Right atrium auricular region (tissue), 2 donors: ENCODE results near the gene CNMD. TPM values are rescaled to one million over a fixed set of nuclear protein-coding genes. Genes with fewer than 3 reads are reported as not detected.

ENCODE experiments used
- DNase-seq: peaks from one replicate; pipeline ENCODE4 v3.0.0-alpha.2; 2019; ENCODE audit warnings: low spot score
- H3K27ac ChIP-seq, 2 donors: fragments of 200-600 bp; sonication (generic); 1 replicate in 1 of 2; 2 replicates in 1 of 2; pipeline ENCODE4 v1.5.1; 2016 to 2019
- H3K27me3 ChIP-seq, 2 donors: fragments of 200-600 bp; sonication (generic); one replicate each; pipeline versions ENCODE4 v1.5.1 to v1.6.0; 2017 to 2019
- H3K36me3 ChIP-seq: fragments of 200-600 bp; sonication (generic); one replicate; pipeline ENCODE4 v1.5.1; 2016
- H3K4me1 ChIP-seq, 2 donors: fragments of 200-600 bp; sonication (generic); one replicate each; pipeline versions ENCODE4 v1.5.1 to v1.6.0; 2017 to 2019
- H3K4me3 ChIP-seq, 2 donors: fragments of 200-600 bp; sonication (generic); 1 replicate in 1 of 2; 2 replicates in 1 of 2; pipeline ENCODE4 v1.5.1; 2017 to 2019; ENCODE audit warnings: mild to moderate bottlenecking in 1 of 2, moderate library complexity in 1 of 2
- H3K9me3 ChIP-seq, 2 donors: fragments of 200-600 bp; sonication (generic); one replicate each; pipeline ENCODE4 v1.5.1; 2019
- total RNA-seq, 2 donors: library from RNA; depleted of rRNA; stranded (reverse); fragments of >200 nt; gene quantifications; one replicate each; pipeline ENCODE4 v1.1.0, GENCODE V29; 2016
- TF ChIP-seq, protein P1 (sequence below), 2 donors: fragments of 200-600 bp; sonication (generic); IDR thresholded peaks; one replicate each; pipeline ENCODE4 v1.5.1; 2019; ENCODE audit warnings: antibody characterized with exemption in 2 of 2

Gene CNMD
- total RNA-seq, 2 donors from 2014 or later, result not detected

DNA sequence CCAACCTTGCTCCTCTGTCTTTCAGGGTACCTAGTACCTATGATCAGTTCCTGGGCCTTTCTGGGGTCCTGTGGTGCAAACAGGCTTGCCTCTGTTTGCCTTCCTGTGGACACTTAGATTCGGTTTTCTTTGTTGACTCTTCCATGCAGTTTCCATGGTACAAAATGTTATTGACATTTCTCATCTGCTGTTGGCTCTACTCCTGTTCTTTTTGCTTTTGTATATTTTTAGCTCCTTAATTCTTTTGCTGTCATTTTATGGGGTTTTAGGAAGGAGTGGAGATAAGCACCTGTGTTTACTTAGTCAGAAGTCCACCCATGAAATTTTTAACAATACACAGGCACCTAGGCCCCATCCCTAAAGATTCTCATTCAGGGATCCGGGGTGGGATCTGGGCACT lies 20.5 kb upstream of the CNMD start:
- Histone ChIP-seq H3K27ac (no peak overlapping the region), H3K27me3 (no peaks in the 10 kb centered on the region), H3K4me3 (no peak overlapping the region), H3K36me3 (no peaks in the 10 kb centered on the region), H3K9me3 (no peaks in the 10 kb centered on the region), H3K4me1 (no peaks in the 10 kb centered on the region)
- DNase-seq, result no peak
- TF ChIP-seq, protein P1, sequence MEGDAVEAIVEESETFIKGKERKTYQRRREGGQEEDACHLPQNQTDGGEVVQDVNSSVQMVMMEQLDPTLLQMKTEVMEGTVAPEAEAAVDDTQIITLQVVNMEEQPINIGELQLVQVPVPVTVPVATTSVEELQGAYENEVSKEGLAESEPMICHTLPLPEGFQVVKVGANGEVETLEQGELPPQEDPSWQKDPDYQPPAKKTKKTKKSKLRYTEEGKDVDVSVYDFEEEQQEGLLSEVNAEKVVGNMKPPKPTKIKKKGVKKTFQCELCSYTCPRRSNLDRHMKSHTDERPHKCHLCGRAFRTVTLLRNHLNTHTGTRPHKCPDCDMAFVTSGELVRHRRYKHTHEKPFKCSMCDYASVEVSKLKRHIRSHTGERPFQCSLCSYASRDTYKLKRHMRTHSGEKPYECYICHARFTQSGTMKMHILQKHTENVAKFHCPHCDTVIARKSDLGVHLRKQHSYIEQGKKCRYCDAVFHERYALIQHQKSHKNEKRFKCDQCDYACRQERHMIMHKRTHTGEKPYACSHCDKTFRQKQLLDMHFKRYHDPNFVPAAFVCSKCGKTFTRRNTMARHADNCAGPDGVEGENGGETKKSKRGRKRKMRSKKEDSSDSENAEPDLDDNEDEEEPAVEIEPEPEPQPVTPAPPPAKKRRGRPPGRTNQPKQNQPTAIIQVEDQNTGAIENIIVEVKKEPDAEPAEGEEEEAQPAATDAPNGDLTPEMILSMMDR (IDR thresholded peaks at IDR 0.05), result no peak

GRCh38 chr13:52758114-52758513 lies 18.5 kb upstream of the CNMD start:
- no peak for DNase-seq
- Histone ChIP-seq H3K9me3 (no peaks in the 10 kb centered on the region), H3K4me3 (no peak overlapping the region), H3K27me3 (no peaks in the 10 kb centered on the region), H3K27ac (no peak overlapping the region), H3K4me1 (no peaks in the 10 kb centered on the region), H3K36me3 (no peaks in the 10 kb centered on the region)
- TF ChIP-seq, protein P1 (IDR thresholded peaks at IDR 0.05), result no peak

- TF ChIP-seq, protein P1 (IDR thresholded peaks at IDR 0.05), result no peak
- H3K4me3 ChIP-seq, result no peak overlapping the region
- H3K4me1 ChIP-seq, result no peaks in the 10 kb centered on the region
- DNase-seq, result no peak
- H3K27me3 ChIP-seq, result no peaks in the 10 kb centered on the region
- H3K9me3 ChIP-seq, result no peaks in the 10 kb centered on the region
- H3K36me3 ChIP-seq, result no peaks in the 10 kb centered on the region
- H3K27ac ChIP-seq, result no peak overlapping the region
Measured at GRCh38 chr13:52751196-52751595, 11.6 kb upstream of the CNMD start.

- Histone ChIP-seq H3K36me3 (no peaks in the 10 kb centered on the region), H3K27ac (no peak overlapping the region), H3K9me3 (no peaks in the 10 kb centered on the region), H3K27me3 (no peaks in the 10 kb centered on the region), H3K4me1 (no peaks in the 10 kb centered on the region), H3K4me3 (no peak overlapping the region)
- no peak for DNase-seq
- TF ChIP-seq, protein P1 (IDR thresholded peaks at IDR 0.05), result no peak
Measured at GRCh38 chr13:52750713-52751112, 11.1 kb upstream of the CNMD start.

DNA sequence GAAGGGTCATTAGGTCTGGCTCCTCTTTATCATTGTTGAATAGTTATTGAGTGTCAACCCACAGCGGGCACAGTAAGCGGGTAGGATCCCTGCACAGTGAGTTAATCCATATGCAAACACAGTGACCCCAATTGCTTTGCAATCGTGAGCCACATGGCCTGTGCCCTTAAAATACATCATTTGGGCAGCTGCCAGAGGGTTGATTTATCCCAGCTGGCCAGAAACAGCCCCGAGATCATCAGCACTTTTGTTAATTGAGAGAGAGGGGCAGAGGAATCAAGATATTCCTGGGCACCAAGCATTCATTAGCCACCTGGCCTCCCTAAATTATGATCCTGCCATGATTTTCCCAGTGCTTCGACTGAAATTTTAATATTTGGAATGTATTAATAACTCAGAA lies 9.8 kb upstream of the CNMD start:
- no peak for DNase-seq
- H3K4me1 ChIP-seq, result no peaks in the 10 kb centered on the region
- no peak overlapping the region for H3K27ac ChIP-seq
- TF ChIP-seq, protein P1 (IDR thresholded peaks at IDR 0.05), result no peak
- no peaks in the 10 kb centered on the region for H3K36me3 ChIP-seq
- no peak overlapping the region for H3K4me3 ChIP-seq
- H3K9me3 ChIP-seq, result no peaks in the 10 kb centered on the region
- H3K27me3 ChIP-seq, result no peaks in the 10 kb centered on the region

DNA sequence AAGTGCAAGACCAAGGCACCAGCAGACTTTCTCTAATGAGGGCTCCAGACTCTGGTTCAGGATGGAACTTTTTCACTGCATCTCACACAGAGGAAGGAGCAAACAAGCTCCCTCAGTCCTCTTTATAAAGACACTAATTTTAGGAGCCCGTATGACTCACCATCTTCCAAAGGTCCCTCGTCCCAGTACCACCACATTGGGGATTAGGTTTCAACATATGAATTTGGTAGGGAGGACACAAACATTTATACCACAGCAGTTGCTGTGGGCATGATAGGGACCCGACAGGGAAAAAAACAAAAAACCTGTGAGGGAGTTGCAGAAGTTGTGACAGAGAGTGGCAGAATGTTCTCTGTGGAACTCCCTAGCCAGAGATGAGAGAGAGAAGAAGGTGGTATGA lies 6.5 kb upstream of the CNMD start:
- no peaks in the 10 kb centered on the region for H3K9me3 ChIP-seq
- TF ChIP-seq, protein P1 (IDR thresholded peaks at IDR 0.05), result no peak
- no peak for DNase-seq
- H3K4me1 ChIP-seq, result no peaks in the 10 kb centered on the region
- H3K27me3 ChIP-seq, result no peaks in the 10 kb centered on the region
- no peak overlapping the region for H3K27ac ChIP-seq
- H3K4me3 ChIP-seq, result no peak overlapping the region
- no peaks in the 10 kb centered on the region for H3K36me3 ChIP-seq
